ENCODE data around the gene DCP1A. TPM values are rescaled to one million over a fixed set of nuclear protein-coding genes. Genes with fewer than 3 reads are reported as not detected.

The DCP1A gene
- total and polyA plus RNA-seq, 9 donors, result 11.5 to 34.1 (median 25.1) TPM

DNA sequence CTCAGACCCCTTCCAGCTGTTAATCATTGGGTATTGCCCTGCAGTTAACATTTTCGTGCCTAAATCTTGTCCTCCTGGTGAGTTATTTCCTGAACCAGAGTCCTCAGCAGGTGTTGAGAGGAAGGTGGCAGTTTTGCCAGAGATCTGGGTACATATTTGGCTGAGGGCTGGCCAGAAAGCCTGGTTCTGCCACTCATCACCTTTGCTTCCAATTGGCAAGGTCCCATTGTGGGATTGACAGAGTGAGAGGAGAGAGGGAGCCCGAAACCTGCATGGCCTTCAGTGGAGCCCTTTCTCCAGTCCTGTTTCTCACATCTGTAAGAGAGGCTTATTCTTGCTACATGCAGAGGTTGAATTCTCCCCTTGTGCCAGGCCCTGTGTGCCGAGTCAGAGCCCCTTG, 82.6 kb downstream of the DCP1A start:
- 75 to 85% (median 80%) methylated on average over 3 of the region's 3 CpGs for WGBS, 3 donors
- Histone ChIP-seq H3K36me3 (no peaks in the 10 kb centered on the region), H3K27me3 (no peaks in the 10 kb centered on the region), H3K27ac (no peak overlapping the region), H3K9me3 (no peaks in the 10 kb centered on the region), H3K4me1 (ENCODE audit: insufficient read depth) (no peaks in the 10 kb centered on the region), H3K4me3 (no peak overlapping the region)
- no peak for DNase-seq
- intact Hi-C loops (cut with DNase I), result no loop called here
- TF ChIP-seq POLR2A (IDR thresholded peaks at IDR 0.05), result no peak
- TF ChIP-seq EP300 (IDR thresholded peaks at IDR 0.05), result no peak
- TF ChIP-seq, protein P1, sequence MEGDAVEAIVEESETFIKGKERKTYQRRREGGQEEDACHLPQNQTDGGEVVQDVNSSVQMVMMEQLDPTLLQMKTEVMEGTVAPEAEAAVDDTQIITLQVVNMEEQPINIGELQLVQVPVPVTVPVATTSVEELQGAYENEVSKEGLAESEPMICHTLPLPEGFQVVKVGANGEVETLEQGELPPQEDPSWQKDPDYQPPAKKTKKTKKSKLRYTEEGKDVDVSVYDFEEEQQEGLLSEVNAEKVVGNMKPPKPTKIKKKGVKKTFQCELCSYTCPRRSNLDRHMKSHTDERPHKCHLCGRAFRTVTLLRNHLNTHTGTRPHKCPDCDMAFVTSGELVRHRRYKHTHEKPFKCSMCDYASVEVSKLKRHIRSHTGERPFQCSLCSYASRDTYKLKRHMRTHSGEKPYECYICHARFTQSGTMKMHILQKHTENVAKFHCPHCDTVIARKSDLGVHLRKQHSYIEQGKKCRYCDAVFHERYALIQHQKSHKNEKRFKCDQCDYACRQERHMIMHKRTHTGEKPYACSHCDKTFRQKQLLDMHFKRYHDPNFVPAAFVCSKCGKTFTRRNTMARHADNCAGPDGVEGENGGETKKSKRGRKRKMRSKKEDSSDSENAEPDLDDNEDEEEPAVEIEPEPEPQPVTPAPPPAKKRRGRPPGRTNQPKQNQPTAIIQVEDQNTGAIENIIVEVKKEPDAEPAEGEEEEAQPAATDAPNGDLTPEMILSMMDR (IDR thresholded peaks at IDR 0.05), result no peak

GRCh38 chr3:53263907-53264306, 83.4 kb downstream of the DCP1A start:
- no peak for DNase-seq

GRCh38 chr3:53261712-53262111, 85.6 kb downstream of the DCP1A start:
- intact Hi-C loops (cut with DNase I), result no loop called here
- no peak overlapping the region for H3K27ac ChIP-seq
- no peaks in the 10 kb centered on the region for H3K4me1 ChIP-seq (ENCODE audit: insufficient read depth)
- H3K4me3 ChIP-seq, result no peak overlapping the region
- TF ChIP-seq, protein P1 (IDR thresholded peaks at IDR 0.05), result no peak
- TF ChIP-seq POLR2A (IDR thresholded peaks at IDR 0.05) (no peak), EP300 (IDR thresholded peaks at IDR 0.05) (no peak)
- no peaks in the 10 kb centered on the region for H3K36me3 ChIP-seq
- H3K27me3 ChIP-seq, result no peaks in the 10 kb centered on the region
- no peak for DNase-seq
- WGBS, 3 donors, result 80 to 87% (median 82%) methylated on average over 5 of the region's 5 CpGs
- no peaks in the 10 kb centered on the region for H3K9me3 ChIP-seq

More at GRCh38 chr3:53263907-53264306, 83.4 kb downstream of the DCP1A start:
- no peaks in the 10 kb centered on the region for H3K36me3 ChIP-seq
- H3K27ac ChIP-seq, result no peak overlapping the region
- TF ChIP-seq, protein P1 (IDR thresholded peaks at IDR 0.05), result no peak
- no peak for TF ChIP-seq POLR2A (IDR thresholded peaks at IDR 0.05)
- TF ChIP-seq EP300 (IDR thresholded peaks at IDR 0.05), result no peak
- no peaks in the 10 kb centered on the region for H3K4me1 ChIP-seq (ENCODE audit: insufficient read depth)
- 82 to 92% (median 86%) methylated on average over 4 of the region's 4 CpGs for WGBS, 3 donors
- no peaks in the 10 kb centered on the region for H3K27me3 ChIP-seq
- H3K4me3 ChIP-seq, result no peak overlapping the region
- intact Hi-C loops (cut with DNase I), result no loop called here
- no peaks in the 10 kb centered on the region for H3K9me3 ChIP-seq

GRCh38 chr3:53260286-53260785, 87.0 kb downstream of the DCP1A start:
- no peak for TF ChIP-seq EP300 (IDR thresholded peaks at IDR 0.05)
- no peak for TF ChIP-seq POLR2A (IDR thresholded peaks at IDR 0.05)
- TF ChIP-seq, protein P1 (IDR thresholded peaks at IDR 0.05), result no peak
- Histone ChIP-seq H3K9me3 (no peaks in the 10 kb centered on the region), H3K36me3 (no peaks in the 10 kb centered on the region), H3K27ac (no peak overlapping the region), H3K27me3 (no peaks in the 10 kb centered on the region), H3K4me3 (no peak overlapping the region), H3K4me1 (ENCODE audit: insufficient read depth) (no peaks in the 10 kb centered on the region)
- intact Hi-C loops (cut with DNase I), result no loop called here
- WGBS, 3 donors, result 77 to 82% (median 77%) methylated on average over 4 of the region's 4 CpGs
- DNase-seq, result no peak

Measured in ovary (tissue), 9 donors.